Neural cell (in vitro differentiated cells): ENCODE measurements around the gene HECW1. TPM values are rescaled to one million over a fixed set of nuclear protein-coding genes. Genes with fewer than 3 reads are reported as not detected.

Experiments
- H2AFZ ChIP-seq: fragments of 200-600, 300-800 bp; sonication (generic), shearing (Covaris generic); 2 replicates; pipeline ENCODE4 v1.6.0; 2014; ENCODE audit warnings: low read depth, mild to moderate bottlenecking, antibody characterized with exemption, low read length, moderate library complexity
- H3F3A ChIP-seq: fragments of 200-600 bp; shearing (Covaris generic); 2 replicates; pipeline ENCODE4 v1.6.1; 2016; ENCODE audit warnings: mild to moderate bottlenecking, moderate library complexity, mixed read lengths, antibody characterized with exemption, low read length; ENCODE audit not compliant: insufficient read depth, poor library complexity, severe bottlenecking
- H3K27ac ChIP-seq: fragments of 200-600, 300-800 bp; sonication (generic), shearing (Covaris generic); 2 replicates; pipeline ENCODE4 v1.5.1; 2014; ENCODE audit warnings: mild to moderate bottlenecking, low read length, moderate library complexity
- H3K27me3 ChIP-seq: fragments of 300-800, 200-600 bp; sonication (generic), shearing (Covaris generic); 2 replicates; pipeline ENCODE4 v1.6.0; 2014; ENCODE audit warnings: mild to moderate bottlenecking, low read depth, low read length, moderate library complexity; ENCODE audit not compliant: insufficient read depth
- H3K36me3 ChIP-seq: fragments of 300-800, 200-600 bp; sonication (generic), shearing (Covaris generic); 2 replicates; pipeline ENCODE4 v1.5.1; 2014; ENCODE audit warnings: mild to moderate bottlenecking, antibody characterized with exemption, low read length, moderate library complexity; ENCODE audit not compliant: insufficient read depth
- H3K4me2 ChIP-seq: fragments of 300-800, 200-600 bp; sonication (generic), shearing (Covaris generic); 2 replicates; pipeline ENCODE4 v1.6.0; 2014; ENCODE audit warnings: mild to moderate bottlenecking, low read length
- H3K4me3 ChIP-seq: fragments of 300-800, 200-600 bp; sonication (generic), shearing (Covaris generic); 2 replicates; pipeline ENCODE4 v1.5.1; 2014; ENCODE audit warnings: mild to moderate bottlenecking, low read length, moderate library complexity
- H3K79me2 ChIP-seq: fragments of 200-600 bp; shearing (Covaris generic); replicated peaks from 2 replicates; pipeline ENCODE4 v1.6.0; 2014; ENCODE audit warnings: mild to moderate bottlenecking, low read length, moderate library complexity; ENCODE audit not compliant: insufficient read depth
- H3K9ac ChIP-seq: fragments of 300-800, 200-600 bp; sonication (generic), shearing (Covaris generic); 2 replicates; pipeline ENCODE4 v1.6.1; 2016; ENCODE audit warnings: mild to moderate bottlenecking, low read length, mixed read lengths
- H3K9me2 ChIP-seq: fragments of 200-600 bp; shearing (Covaris generic); 2 replicates; pipeline ENCODE4 v1.6.1; 2016; ENCODE audit warnings: mild to moderate bottlenecking, low read length, mixed read lengths; ENCODE audit not compliant: insufficient read depth
- H3K9me3 ChIP-seq: fragments of 200-600, 300-800 bp; sonication (generic), shearing (Covaris generic); 2 replicates; pipeline ENCODE4 v1.6.1; 2016; ENCODE audit warnings: mild to moderate bottlenecking, mixed run types, low read length, moderate library complexity, mixed read lengths
- H4K20me1 ChIP-seq: fragments of 200-600 bp; shearing (Covaris generic); 2 replicates; pipeline ENCODE4 v1.6.1; 2016; ENCODE audit warnings: mild to moderate bottlenecking, mixed run types; ENCODE audit not compliant: insufficient read depth
- EZH2 ChIP-seq: fragments of 200-600, 300-800 bp; shearing (Covaris generic), sonication (generic); IDR thresholded peaks from 2 replicates; pipeline ENCODE4 v1.6.1; 2014; ENCODE audit warnings: antibody characterized with exemption, low read length, borderline replicate concordance, mild to moderate bottlenecking; ENCODE audit not compliant: insufficient read depth, poor library complexity, severe bottlenecking
- MXI1 ChIP-seq: fragments of 450-650 bp; conservative IDR thresholded peaks from 2 replicates; pipeline ENCODE4 v1.6.1; 2014; ENCODE audit warnings: antibody characterized with exemption, mild to moderate bottlenecking; ENCODE audit not compliant: poor library complexity, severe bottlenecking
- POLR2AphosphoS5 ChIP-seq: IDR thresholded peaks from 2 replicates; pipeline ENCODE4 v1.6.1; 2012
- RAD21 ChIP-seq: fragments of 450-650 bp; conservative IDR thresholded peaks from 2 replicates; pipeline ENCODE4 v1.6.1; 2014; ENCODE audit warnings: antibody characterized with exemption, mild to moderate bottlenecking, moderate library complexity
- REST ChIP-seq: IDR thresholded peaks from 2 replicates; pipeline ENCODE4 v1.6.1; 2012; ENCODE audit warnings: borderline replicate concordance
- TAF1 ChIP-seq: IDR thresholded peaks from 2 replicates; pipeline ENCODE4 v1.6.1; 2012; ENCODE audit warnings: low read depth
- polyA plus RNA-seq: library from polyadenylated mRNA; depleted of rRNA; stranded (reverse); fragments of >200 nt; gene quantifications from 2 replicates; pipeline ENCODE4 v1.2.3, GENCODE V29; 2014

The HECW1 gene
- polyA plus RNA-seq, 1 donor from 2014 or later: 13.8 TPM

- H3K9me2 ChIP-seq: no peaks in the 10 kb centered on the region
- H3K4me3 ChIP-seq: no peak overlapping the region
- H3K79me2 ChIP-seq: no peaks in the 10 kb centered on the region
- H3K36me3 ChIP-seq: peaks cover 4% of the 10 kb centered on the region
- H3K27ac ChIP-seq: no peak overlapping the region
- no peaks in the 10 kb centered on the region for H3F3A ChIP-seq
- no peak overlapping the region for H2AFZ ChIP-seq
- H3K9ac ChIP-seq: no peak overlapping the region
- no peaks in the 10 kb centered on the region for H3K27me3 ChIP-seq
- no peak overlapping the region for H3K4me2 ChIP-seq
- no peaks in the 10 kb centered on the region for H4K20me1 ChIP-seq
- no peaks in the 10 kb centered on the region for H3K9me3 ChIP-seq
- TF ChIP-seq RAD21: no peak
- no peak for TF ChIP-seq POLR2AphosphoS5
- TF ChIP-seq TAF1: no peak
- no peak for TF ChIP-seq EZH2
Observed at GRCh38 chr7:43562383-43562782, 449.9 kb downstream of the HECW1 start.

- H3K9me3 ChIP-seq: no peaks in the 10 kb centered on the region
- no peak overlapping the region for H3K9ac ChIP-seq
- H3K27ac ChIP-seq: no peak overlapping the region
- no peaks in the 10 kb centered on the region for H3K79me2 ChIP-seq
- no peak for TF ChIP-seq REST
- no peak for TF ChIP-seq RAD21
- TF ChIP-seq MXI1: no peak
- no peak overlapping the region for H3K4me2 ChIP-seq
- H3F3A ChIP-seq: no peaks in the 10 kb centered on the region
- H4K20me1 ChIP-seq: no peaks in the 10 kb centered on the region
- H3K27me3 ChIP-seq: no peaks in the 10 kb centered on the region
- no peak overlapping the region for H2AFZ ChIP-seq
- H3K4me3 ChIP-seq: no peak overlapping the region
- no peaks in the 10 kb centered on the region for H3K9me2 ChIP-seq
- H3K36me3 ChIP-seq: peaks cover 4% of the 10 kb centered on the region
Observed at GRCh38 chr7:43565786-43566185, 453.3 kb downstream of the HECW1 start.

- no peak for TF ChIP-seq REST
- TF ChIP-seq EZH2: no peak
- Histone ChIP-seq H3K79me2 (no peaks in the 10 kb centered on the region), H3K4me3 (no peak overlapping the region), H3K36me3 (no peaks in the 10 kb centered on the region), H3K9me3 (no peaks in the 10 kb centered on the region), H3K4me2 (no peak overlapping the region), H3F3A (no peaks in the 10 kb centered on the region), H4K20me1 (no peaks in the 10 kb centered on the region), H2AFZ (no peak overlapping the region), H3K27me3 (no peaks in the 10 kb centered on the region), H3K27ac (no peak overlapping the region), H3K9me2 (no peaks in the 10 kb centered on the region), H3K9ac (no peak overlapping the region)
Observed at GRCh38 chr7:43568529-43568928, 456.1 kb downstream of the HECW1 start.
